SK-N-SH (cell line): ENCODE measurements around the gene RPL5. TPM values are rescaled to one million over a fixed set of nuclear protein-coding genes. Genes with fewer than 3 reads are reported as not detected.

Experiments used
- CTCF ChIA-PET: fragments of 300-600, 350-600 bp; formaldehyde crosslinking; extraction: SDS; loops from one replicate; lab custom pipeline; 2021; lab: Yijun Ruan, JAX
- POLR2A ChIA-PET: fragments of 350-600 bp; sonication (Branson Sonifier 250); formaldehyde crosslinking; extraction: SDS; loops from one replicate; lab custom pipeline; 2020; ENCODE audit warnings: antibody characterized with exemption, inconsistent platforms; lab: Yijun Ruan, JAX
- DNase-seq: peaks from one replicate; pipeline ENCODE4 v3.0.0; 2012
- H2AFZ ChIP-seq: fragments of 200-600 bp; sonication (generic); 2 replicates; pipeline ENCODE4 v1.8.1; 2016; ENCODE audit warnings: antibody characterized with exemption, mild to moderate bottlenecking, low read depth
- H3F3A ChIP-seq: fragments of 200-600 bp; sonication (generic); replicated peaks from 2 replicates; pipeline ENCODE3; 2016; ENCODE audit warnings: antibody characterized with exemption, mild to moderate bottlenecking; ENCODE audit not compliant: insufficient read depth
- H3K27ac ChIP-seq, 2 experiments: fragments of 200-500 bp in 1 of 2; fragments of 200-600 bp in 1 of 2; sonication (Bioruptor generic) in 1 of 2; sonication (generic), shearing (Covaris generic) in 1 of 2; 2 replicates each; pipeline versions ENCODE4 v1.5.1 to v1.6.1; 2014 to 2016; ENCODE audit warnings: low read depth in 2 of 2, inconsistent platforms in 1 of 2, low read length in 1 of 2, mild to moderate bottlenecking in 1 of 2, mixed read lengths in 1 of 2
- H3K27me3 ChIP-seq: fragments of 200-600 bp; sonication (generic), shearing (Covaris generic); 2 replicates; pipeline ENCODE4 v1.6.1; 2016; ENCODE audit warnings: mixed run types; ENCODE audit not compliant: insufficient read depth
- H3K36me3 ChIP-seq, 2 experiments: fragments of 200-500 bp in 1 of 2; fragments of 200-600 bp in 1 of 2; sonication (Bioruptor generic) in 1 of 2; sonication (generic) in 1 of 2; replicated peaks in 1 of 2; 2 replicates each; pipeline versions ENCODE3 to v1.5.1; 2014 to 2016; ENCODE audit warnings: low read length in 1 of 2, mild to moderate bottlenecking in 1 of 2; ENCODE audit not compliant: insufficient read depth in 2 of 2, control insufficient read depth in 1 of 2
- H3K4me1 ChIP-seq, 2 experiments: fragments of 200-500 bp in 1 of 2; fragments of 200-600 bp in 1 of 2; sonication (Bioruptor generic) in 1 of 2; sonication (generic), shearing (Covaris generic) in 1 of 2; 2 replicates each; pipeline versions ENCODE4 v1.5.1 to v1.6.1; 2014 to 2016; ENCODE audit warnings: low read depth in 1 of 2, low read length in 1 of 2, mixed run types in 1 of 2; ENCODE audit not compliant: insufficient read depth in 2 of 2, control insufficient read depth in 1 of 2
- H3K4me2 ChIP-seq: fragments of 200-600 bp; sonication (generic), shearing (Covaris generic); 2 replicates; pipeline ENCODE4 v1.6.1; 2017; ENCODE audit warnings: mixed run types
- H3K4me3 ChIP-seq, 2 experiments: fragments of 200-500 bp in 1 of 2; fragments of 200-600 bp in 1 of 2; sonication (Bioruptor generic) in 1 of 2; sonication (generic), shearing (Covaris generic) in 1 of 2; 2 replicates each; pipeline versions ENCODE4 v1.5.1 to v1.8.1; 2014 to 2016; ENCODE audit warnings: low read depth in 2 of 2, inconsistent platforms in 1 of 2, low read length in 1 of 2, mild to moderate bottlenecking in 1 of 2, mixed read lengths in 1 of 2, moderate library complexity in 1 of 2
- H3K79me2 ChIP-seq: fragments of 200-600 bp; sonication (generic); 2 replicates; pipeline ENCODE4 v1.8.1; 2017; ENCODE audit warnings: mild to moderate bottlenecking; ENCODE audit not compliant: insufficient read depth
- H3K9ac ChIP-seq: fragments of 200-600 bp; sonication (generic); 2 replicates; pipeline ENCODE4 v1.6.1; 2017; ENCODE audit warnings: mixed run types
- H3K9me2 ChIP-seq: fragments of 200-600 bp; sonication (generic); 2 replicates; pipeline ENCODE4 v1.6.1; 2017; ENCODE audit warnings: mixed run types
- H3K9me3 ChIP-seq: fragments of 200-600 bp; sonication (generic); 2 replicates; pipeline ENCODE4 v1.6.1; 2017; ENCODE audit warnings: mixed run types, mild to moderate bottlenecking, moderate library complexity
- H4K20me1 ChIP-seq: fragments of 200-600 bp; sonication (generic); 2 replicates; pipeline ENCODE4 v1.6.1; 2017; ENCODE audit warnings: mild to moderate bottlenecking, mixed run types; ENCODE audit not compliant: insufficient read depth
- CHD2 ChIP-seq: fragments of 150-350 bp; IDR thresholded peaks from 2 replicates; pipeline ENCODE4 v1.6.1; 2018; ENCODE audit warnings: low read length; ENCODE audit not compliant: partially characterized antibody
- ELF1 ChIP-seq: IDR thresholded peaks from 2 replicates; pipeline ENCODE4 v1.4.0; 2012
- FOXJ3 ChIP-seq: sonication (generic); formaldehyde crosslinking; IDR thresholded peaks from 2 replicates; pipeline ENCODE4 v1.5.1; 2020; ENCODE audit warnings: mild to moderate bottlenecking, missing genetic modification reagents
- GABPA ChIP-seq: IDR thresholded peaks from 2 replicates; pipeline ENCODE4 v1.4.0; 2012; ENCODE audit warnings: low read depth, mild to moderate bottlenecking
- MEF2A ChIP-seq: IDR thresholded peaks from 2 replicates; pipeline ENCODE4 v1.4.0; 2012; ENCODE audit warnings: low read depth, borderline replicate concordance
- MXI1 ChIP-seq: IDR thresholded peaks from 2 replicates; pipeline ENCODE4 v1.6.1; 2012; ENCODE audit warnings: mild to moderate bottlenecking, low read depth, low read length, improper control_type of control experiment
- NFIC ChIP-seq: IDR thresholded peaks from 2 replicates; pipeline ENCODE4 v1.4.0; 2012; ENCODE audit warnings: borderline replicate concordance
- POLR2AphosphoS5 ChIP-seq: IDR thresholded peaks from 2 replicates; pipeline ENCODE4 v1.6.1; 2012; ENCODE audit warnings: low read depth, low read length
- RAD21 ChIP-seq: IDR thresholded peaks from 2 replicates; pipeline ENCODE4 v1.6.1; 2012; ENCODE audit warnings: mild to moderate bottlenecking, low read length
- RCOR1 ChIP-seq: fragments of 150-350 bp; IDR thresholded peaks from 2 replicates; pipeline ENCODE4 v1.6.1; 2017; ENCODE audit warnings: antibody characterized with exemption, low read length
- RFX5 ChIP-seq: IDR thresholded peaks from 2 replicates; pipeline ENCODE4 v1.6.1; 2012; ENCODE audit warnings: mild to moderate bottlenecking, improper control_type of control experiment, low read length
- RXRA ChIP-seq: IDR thresholded peaks from 2 replicates; pipeline ENCODE4 v1.4.0; 2012; ENCODE audit warnings: low read depth, mild to moderate bottlenecking, borderline replicate concordance
- SIN3A ChIP-seq: IDR thresholded peaks from 2 replicates; pipeline ENCODE4 v1.6.1; 2012; ENCODE audit warnings: low read depth, mild to moderate bottlenecking, low read length, moderate library complexity, borderline replicate concordance
- SMC3 ChIP-seq: IDR thresholded peaks from 2 replicates; pipeline ENCODE4 v1.6.1; 2012; ENCODE audit warnings: low read depth, low read length, improper control_type of control experiment
- TAF1 ChIP-seq: IDR thresholded peaks from 2 replicates; pipeline ENCODE4 v1.6.1; 2012; ENCODE audit warnings: low read depth, mild to moderate bottlenecking, low read length, moderate library complexity, borderline replicate concordance
- TCF12 ChIP-seq: IDR thresholded peaks from 2 replicates; pipeline ENCODE4 v1.4.0; 2012
- TEAD4 ChIP-seq: IDR thresholded peaks from 2 replicates; pipeline ENCODE4 v1.4.0; 2012; ENCODE audit warnings: mild to moderate bottlenecking, borderline replicate concordance; ENCODE audit not compliant: insufficient read depth
- YY1 ChIP-seq: IDR thresholded peaks from 2 replicates; pipeline ENCODE4 v1.4.0; 2012; ENCODE audit warnings: low read depth, mild to moderate bottlenecking
- WGBS: methylation state at CpG from one replicate; pipeline ENCODE4 v1.1.6; 2017; ENCODE audit warnings: low lambda C conversion rate; 5-methylcytosine and 5-hydroxymethylcytosine counted together
- polyA plus RNA-seq, 3 experiments: library from polyadenylated mRNA; depleted of rRNA; stranded (reverse); fragments of >200 nt; gene quantifications; 2 replicates each; pipeline ENCODE4 v1.2.3, GENCODE V29; 2012
- TF ChIP-seq, protein P1 (sequence below): IDR thresholded peaks from 2 replicates; pipeline ENCODE4; 2012
- TF ChIP-seq, protein P2 (sequence below): IDR thresholded peaks from 2 replicates; pipeline ENCODE4 v1.4.0; 2012; ENCODE audit warnings: low read depth, borderline replicate concordance
- TF ChIP-seq, protein P3 (sequence below): IDR thresholded peaks from 2 replicates; pipeline ENCODE4 v1.6.1; 2012; ENCODE audit warnings: mild to moderate bottlenecking, low read depth, low read length, moderate library complexity

The RPL5 gene
- polyA plus RNA-seq, 1 of the 3 experiments (the other 2 are of a cell fraction), result 1,489 TPM

DNA sequence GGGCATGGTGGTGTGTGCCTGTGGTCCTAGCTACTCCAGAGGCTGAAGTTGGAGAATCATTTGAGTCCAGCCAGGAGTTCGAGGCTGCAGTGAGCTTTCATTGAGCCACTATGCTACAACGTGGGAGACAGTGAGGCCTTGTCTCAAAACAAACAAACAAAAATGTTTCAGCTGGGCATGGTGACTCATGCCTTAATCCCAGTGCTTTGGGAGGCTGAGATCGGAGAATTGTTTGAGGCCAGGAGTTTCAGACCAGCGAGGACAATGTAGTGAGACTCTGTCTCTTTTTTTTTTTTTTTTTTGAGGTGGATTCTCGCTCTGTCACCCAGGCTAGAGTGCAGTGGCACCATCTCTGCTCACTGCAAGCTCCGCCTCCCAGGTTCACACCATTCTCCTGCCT, 5.0 kb upstream of the RPL5 start (continued):
- TF ChIP-seq GABPA (no peak), RXRA (no peak), RAD21 (no peak), YY1 (no peak)

DNA sequence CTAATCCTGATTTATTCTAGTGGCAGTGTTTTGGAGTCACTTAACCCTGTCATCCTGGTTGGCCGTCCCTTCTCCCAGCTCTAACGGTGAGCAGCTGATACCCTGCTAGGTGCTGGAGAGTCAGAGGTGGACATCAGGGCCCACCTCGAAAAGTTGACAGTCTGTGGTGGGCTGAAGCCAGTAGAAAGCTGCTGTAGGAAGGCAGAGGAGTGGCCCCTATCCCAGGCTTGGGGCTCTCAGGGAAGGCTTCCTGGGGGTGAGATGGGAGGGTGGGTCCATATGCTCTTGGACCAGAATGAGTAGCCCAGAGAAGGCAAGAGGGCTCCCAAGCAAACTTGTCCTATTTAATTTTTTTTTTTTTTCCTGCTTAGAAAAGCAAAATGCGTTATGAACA, 475 bp upstream of the RPL5 start:
- POLR2A ChIA-PET, result interaction anchor here (0.5 to 1.6 kb wide), 15 partner anchors 9 to 246 kb away, joined by 3 to 13 read pairs (median 4); partner anchors contain the start of genes DIPK1A and EVI5
- Histone ChIP-seq H3K79me2 (peaks cover 45% of the 10 kb centered on the region), H3K27ac (no peak overlapping the region), H4K20me1 (peaks cover 39% of the 10 kb centered on the region)
- DNase-seq, result peak; percentile 39
- CTCF ChIA-PET, result interaction anchor here (0.8 to 2.4 kb wide), 21 partner anchors 8 to 521 kb away, joined by 3 to 18 read pairs (median 5); partner anchors contain the start of genes DIPK1A and EVI5
- no peak for TF ChIP-seq RFX5
- TF ChIP-seq FOXJ3 (CRISPR knock-in tag), result no peak
- TF ChIP-seq, protein P1, sequence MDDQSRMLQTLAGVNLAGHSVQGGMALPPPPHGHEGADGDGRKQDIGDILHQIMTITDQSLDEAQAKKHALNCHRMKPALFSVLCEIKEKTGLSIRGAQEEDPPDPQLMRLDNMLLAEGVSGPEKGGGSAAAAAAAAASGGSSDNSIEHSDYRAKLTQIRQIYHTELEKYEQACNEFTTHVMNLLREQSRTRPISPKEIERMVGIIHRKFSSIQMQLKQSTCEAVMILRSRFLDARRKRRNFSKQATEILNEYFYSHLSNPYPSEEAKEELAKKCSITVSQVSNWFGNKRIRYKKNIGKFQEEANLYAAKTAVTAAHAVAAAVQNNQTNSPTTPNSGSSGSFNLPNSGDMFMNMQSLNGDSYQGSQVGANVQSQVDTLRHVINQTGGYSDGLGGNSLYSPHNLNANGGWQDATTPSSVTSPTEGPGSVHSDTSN, result no peak
- no peak for TF ChIP-seq TAF1
- TF ChIP-seq NFIC, result no peak
- TF ChIP-seq TCF12, result no peak
- TF ChIP-seq ELF1, result no peak
- TF ChIP-seq MXI1, result no peak
- no peak for TF ChIP-seq RCOR1
- no peak for TF ChIP-seq RXRA
- TF ChIP-seq MEF2A, result no peak
- no peak for TF ChIP-seq YY1
- TF ChIP-seq, protein P2, sequence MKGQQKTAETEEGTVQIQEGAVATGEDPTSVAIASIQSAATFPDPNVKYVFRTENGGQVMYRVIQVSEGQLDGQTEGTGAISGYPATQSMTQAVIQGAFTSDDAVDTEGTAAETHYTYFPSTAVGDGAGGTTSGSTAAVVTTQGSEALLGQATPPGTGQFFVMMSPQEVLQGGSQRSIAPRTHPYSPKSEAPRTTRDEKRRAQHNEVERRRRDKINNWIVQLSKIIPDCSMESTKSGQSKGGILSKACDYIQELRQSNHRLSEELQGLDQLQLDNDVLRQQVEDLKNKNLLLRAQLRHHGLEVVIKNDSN, result no peak
- no peak for TF ChIP-seq POLR2AphosphoS5
- no peak for TF ChIP-seq GABPA
- no peak for TF ChIP-seq TEAD4
- TF ChIP-seq CHD2, result no peak
- TF ChIP-seq, protein P3, sequence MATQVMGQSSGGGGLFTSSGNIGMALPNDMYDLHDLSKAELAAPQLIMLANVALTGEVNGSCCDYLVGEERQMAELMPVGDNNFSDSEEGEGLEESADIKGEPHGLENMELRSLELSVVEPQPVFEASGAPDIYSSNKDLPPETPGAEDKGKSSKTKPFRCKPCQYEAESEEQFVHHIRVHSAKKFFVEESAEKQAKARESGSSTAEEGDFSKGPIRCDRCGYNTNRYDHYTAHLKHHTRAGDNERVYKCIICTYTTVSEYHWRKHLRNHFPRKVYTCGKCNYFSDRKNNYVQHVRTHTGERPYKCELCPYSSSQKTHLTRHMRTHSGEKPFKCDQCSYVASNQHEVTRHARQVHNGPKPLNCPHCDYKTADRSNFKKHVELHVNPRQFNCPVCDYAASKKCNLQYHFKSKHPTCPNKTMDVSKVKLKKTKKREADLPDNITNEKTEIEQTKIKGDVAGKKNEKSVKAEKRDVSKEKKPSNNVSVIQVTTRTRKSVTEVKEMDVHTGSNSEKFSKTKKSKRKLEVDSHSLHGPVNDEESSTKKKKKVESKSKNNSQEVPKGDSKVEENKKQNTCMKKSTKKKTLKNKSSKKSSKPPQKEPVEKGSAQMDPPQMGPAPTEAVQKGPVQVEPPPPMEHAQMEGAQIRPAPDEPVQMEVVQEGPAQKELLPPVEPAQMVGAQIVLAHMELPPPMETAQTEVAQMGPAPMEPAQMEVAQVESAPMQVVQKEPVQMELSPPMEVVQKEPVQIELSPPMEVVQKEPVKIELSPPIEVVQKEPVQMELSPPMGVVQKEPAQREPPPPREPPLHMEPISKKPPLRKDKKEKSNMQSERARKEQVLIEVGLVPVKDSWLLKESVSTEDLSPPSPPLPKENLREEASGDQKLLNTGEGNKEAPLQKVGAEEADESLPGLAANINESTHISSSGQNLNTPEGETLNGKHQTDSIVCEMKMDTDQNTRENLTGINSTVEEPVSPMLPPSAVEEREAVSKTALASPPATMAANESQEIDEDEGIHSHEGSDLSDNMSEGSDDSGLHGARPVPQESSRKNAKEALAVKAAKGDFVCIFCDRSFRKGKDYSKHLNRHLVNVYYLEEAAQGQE, result no peak
- TF ChIP-seq SIN3A, result no peak
- no peak for TF ChIP-seq SMC3
- TF ChIP-seq, all 33 proteins: peak for 0
- H3K36me3 ChIP-seq, result peaks cover 31 to 38% of the 10 kb centered on the region in 2 experiments
- peak overlapping the region in 1 of 2 experiments; percentile 94; a peak in 1 of 4 replicates for H3K4me3 ChIP-seq
- H3K27me3 ChIP-seq, result no peaks in the 10 kb centered on the region
- H3F3A ChIP-seq, result peaks cover 23% of the 10 kb centered on the region
- no peaks in the 10 kb centered on the region for H3K9me2 ChIP-seq
- H3K9me3 ChIP-seq, result no peaks in the 10 kb centered on the region
- peaks cover 15 to 29% of the 10 kb centered on the region in 2 experiments; a peak in 3 of 4 replicates for H3K4me1 ChIP-seq
- 57% methylated on average over 4 of the region's 4 CpGs for WGBS
- H3K4me2 ChIP-seq, result peak overlapping the region; percentile 38; the same call in 1 of the 2 replicates
- peak overlapping the region; percentile 92 for H2AFZ ChIP-seq
- H3K9ac ChIP-seq, result no peak overlapping the region
